Measurements from ENCODE around the gene DDIAS. TPM values are rescaled to one million over a fixed set of nuclear protein-coding genes. Genes with fewer than 3 reads are reported as not detected.

DDIAS gene
- total and polyA plus RNA-seq, 9 of the 15 experiments (the other 6 are each of a cell fraction or from before 2014, with no cell fraction given): 9.4 to 27.2 (median 23.3) TPM

DNA sequence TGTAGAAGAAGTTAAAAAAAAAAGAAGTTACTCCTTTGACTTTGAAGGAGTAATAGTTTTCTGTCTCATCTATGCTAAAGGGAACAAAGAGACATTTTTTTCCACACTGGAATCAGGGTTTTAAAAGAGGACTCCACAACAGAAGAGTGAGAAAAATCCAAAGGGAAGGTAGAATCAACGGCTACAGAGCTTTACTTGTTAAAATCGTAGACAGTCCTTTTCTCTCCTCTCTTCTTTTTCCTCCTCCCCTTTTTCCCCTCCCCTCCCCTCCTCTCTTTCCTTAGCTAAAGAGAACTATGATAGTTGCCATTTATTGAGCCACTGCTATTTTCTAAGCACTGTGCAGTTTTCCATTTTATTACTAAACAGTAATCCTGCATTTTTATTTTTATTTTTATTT is 29.2 kb downstream of the DDIAS start:
- FAIRE-seq: no peak
- no peak for ATAC-seq
- intact Hi-C loops (cut with micrococcal nuclease): no loop called here
- H3K36me3 ChIP-seq (ENCODE audit: control insufficient read depth, insufficient read depth, low read length): peaks cover 69% of the 10 kb centered on the region
- no TSS peak for BruUV-seq (replicated peaks)
- no peak for DNase-seq (ENCODE audit: extremely low read depth in 1 of 4, low spot score in 3 of 4)
- H3K4me1 ChIP-seq (replicated peaks in 1 of 2; ENCODE audit: control insufficient read depth in 2 of 2, insufficient read depth in 2 of 2, low read length in 2 of 2): peaks cover 0 to 9% of the 10 kb centered on the region in 2 experiments; a peak in 2 of 5 replicates
- H3K9me1 ChIP-seq (ENCODE audit: control insufficient read depth, insufficient read depth, low read length): no peaks in the 10 kb centered on the region
- POLR2A ChIA-PET: interaction anchor here (1.1 kb wide), 1 partner anchor 286 kb away, joined by 3 read pairs; no protein-coding TSS in a partner anchor
- no peak overlapping the region for H3K27ac ChIP-seq (ENCODE audit: extremely low read depth, low read depth, low read length)
- H3K9ac ChIP-seq (ENCODE audit: insufficient read depth in 1 of 2, low read depth in 2 of 2, low read length in 2 of 2): no peak overlapping the region
- in situ Hi-C loops (cut with MboI): no loop called here
- 73% methylated on average over 2 of the region's 2 CpGs for WGBS (ENCODE audit: insufficient coverage, low coverage, missing lambda C conversion rate)
- CTCF ChIA-PET (ENCODE audit: low intra/inter-chr PET ratio): no interaction called here
- H2AFZ ChIP-seq (ENCODE audit: low read depth, low read length): no peak overlapping the region
- no peaks in the 10 kb centered on the region for H4K20me1 ChIP-seq (replicated peaks; ENCODE audit: control insufficient read depth, insufficient read depth, low read length)
- TF ChIP-seq, protein P1, sequence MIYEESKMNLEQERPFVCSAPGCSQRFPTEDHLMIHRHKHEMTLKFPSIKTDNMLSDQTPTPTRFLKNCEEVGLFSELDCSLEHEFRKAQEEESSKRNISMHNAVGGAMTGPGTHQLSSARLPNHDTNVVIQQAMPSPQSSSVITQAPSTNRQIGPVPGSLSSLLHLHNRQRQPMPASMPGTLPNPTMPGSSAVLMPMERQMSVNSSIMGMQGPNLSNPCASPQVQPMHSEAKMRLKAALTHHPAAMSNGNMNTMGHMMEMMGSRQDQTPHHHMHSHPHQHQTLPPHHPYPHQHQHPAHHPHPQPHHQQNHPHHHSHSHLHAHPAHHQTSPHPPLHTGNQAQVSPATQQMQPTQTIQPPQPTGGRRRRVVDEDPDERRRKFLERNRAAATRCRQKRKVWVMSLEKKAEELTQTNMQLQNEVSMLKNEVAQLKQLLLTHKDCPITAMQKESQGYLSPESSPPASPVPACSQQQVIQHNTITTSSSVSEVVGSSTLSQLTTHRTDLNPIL (CRISPR knock-in tag; IDR thresholded peaks at IDR 0.05): no peak
- no peak for TF ChIP-seq TCF3 (CRISPR knock-in tag; IDR thresholded peaks at IDR 0.05)
- peak; percentile 74 for TF ChIP-seq HNRNPK (IDR thresholded peaks at IDR 0.05; ENCODE audit: low read depth, low read length, poor library complexity, severe bottlenecking)
- no peak overlapping the region for H3K4me2 ChIP-seq (ENCODE audit: insufficient read depth, low read length)
- no peaks in the 10 kb centered on the region for H3K9me3 ChIP-seq (replicated peaks; ENCODE audit: control insufficient read depth, insufficient read depth, low read depth, low read length)
- no peaks in the 10 kb centered on the region for H3K27me3 ChIP-seq (ENCODE audit: control insufficient read depth in 2 of 2, insufficient read depth in 2 of 2, low read length in 2 of 2)
- H3K79me2 ChIP-seq (ENCODE audit: control insufficient read depth, insufficient read depth, low read length): no peaks in the 10 kb centered on the region
- H3K4me3 ChIP-seq: no peak overlapping the region

DNA sequence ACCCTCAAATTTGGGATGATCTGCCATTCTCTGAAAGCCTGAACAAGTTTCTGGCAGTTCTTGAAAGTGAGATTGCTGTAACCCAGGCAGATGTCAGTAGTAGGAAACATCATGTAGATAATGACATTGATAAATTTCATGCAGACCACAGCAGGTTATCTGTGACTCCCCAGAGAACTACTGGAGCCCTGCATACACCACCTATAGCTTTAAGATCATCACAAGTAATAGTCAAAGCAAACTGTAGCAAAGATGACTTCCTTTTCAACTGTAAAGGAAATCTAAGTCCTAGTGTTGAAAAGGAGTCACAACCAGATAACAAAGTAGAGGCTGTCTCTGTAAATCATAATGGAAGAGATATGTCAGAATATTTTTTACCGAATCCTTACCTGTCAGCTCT is 31.0 kb downstream of the DDIAS start:
- FAIRE-seq (peak; percentile 60), ATAC-seq (no peak), DNase-seq (ENCODE audit: extremely low read depth in 1 of 4, low spot score in 3 of 4) (peak in 2 of 4 experiments; percentile 7 to 17)
- no peaks in the 10 kb centered on the region for H3K27me3 ChIP-seq (ENCODE audit: control insufficient read depth in 2 of 2, insufficient read depth in 2 of 2, low read length in 2 of 2)
- H3K36me3 ChIP-seq (ENCODE audit: control insufficient read depth, insufficient read depth, low read length): peaks cover 64% of the 10 kb centered on the region
- no peaks in the 10 kb centered on the region for H3K79me2 ChIP-seq (ENCODE audit: control insufficient read depth, insufficient read depth, low read length)
- ChIA-PET POLR2A (no interaction called here), CTCF (ENCODE audit: low intra/inter-chr PET ratio) (no interaction called here)
- no peak overlapping the region for H3K27ac ChIP-seq (ENCODE audit: extremely low read depth, low read depth, low read length)
- no peaks in the 10 kb centered on the region for H3K9me1 ChIP-seq (ENCODE audit: control insufficient read depth, insufficient read depth, low read length)
- no peak overlapping the region for H3K4me3 ChIP-seq
- no peak overlapping the region for H2AFZ ChIP-seq (ENCODE audit: low read depth, low read length)
- H4K20me1 ChIP-seq (replicated peaks; ENCODE audit: control insufficient read depth, insufficient read depth, low read length): no peaks in the 10 kb centered on the region
- 53% methylated on average over 1 of the region's 1 CpG for WGBS (ENCODE audit: insufficient coverage, low coverage, missing lambda C conversion rate)
- no peaks in the 10 kb centered on the region for H3K9me3 ChIP-seq (replicated peaks; ENCODE audit: control insufficient read depth, insufficient read depth, low read depth, low read length)
- BruUV-seq (replicated peaks): no TSS peak
- peaks cover 0 to 9% of the 10 kb centered on the region in 2 experiments; a peak in 2 of 5 replicates for H3K4me1 ChIP-seq (replicated peaks in 1 of 2; ENCODE audit: control insufficient read depth in 2 of 2, insufficient read depth in 2 of 2, low read length in 2 of 2)
- intact Hi-C loops (cut with micrococcal nuclease) (no loop called here), in situ Hi-C loops (cut with MboI) (no loop called here)
- no peak overlapping the region for H3K4me2 ChIP-seq (ENCODE audit: insufficient read depth, low read length)
- no peak overlapping the region for H3K9ac ChIP-seq (ENCODE audit: insufficient read depth in 1 of 2, low read depth in 2 of 2, low read length in 2 of 2)
- TF ChIP-seq, protein P2, sequence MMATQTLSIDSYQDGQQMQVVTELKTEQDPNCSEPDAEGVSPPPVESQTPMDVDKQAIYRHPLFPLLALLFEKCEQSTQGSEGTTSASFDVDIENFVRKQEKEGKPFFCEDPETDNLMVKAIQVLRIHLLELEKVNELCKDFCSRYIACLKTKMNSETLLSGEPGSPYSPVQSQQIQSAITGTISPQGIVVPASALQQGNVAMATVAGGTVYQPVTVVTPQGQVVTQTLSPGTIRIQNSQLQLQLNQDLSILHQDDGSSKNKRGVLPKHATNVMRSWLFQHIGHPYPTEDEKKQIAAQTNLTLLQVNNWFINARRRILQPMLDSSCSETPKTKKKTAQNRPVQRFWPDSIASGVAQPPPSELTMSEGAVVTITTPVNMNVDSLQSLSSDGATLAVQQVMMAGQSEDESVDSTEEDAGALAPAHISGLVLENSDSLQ (IDR thresholded peaks at IDR 0.05): peak; percentile 35; the same call in 1 of the 2 replicates
- TF ChIP-seq BCL6 (CRISPR knock-in tag; IDR thresholded peaks at IDR 0.05) (no peak), POLR2H (tag; IDR thresholded peaks at IDR 0.05; ENCODE audit: low read depth) (no peak), TEAD4 (IDR thresholded peaks at IDR 0.05; ENCODE audit: low read length) (0 out of 2 replicates have a peak, but pooled peaks have one; percentile 43), TEAD4 (CRISPR knock-in tag; IDR thresholded peaks at IDR 0.05; ENCODE audit: borderline replicate concordance) (no peak), CBX5 (IDR thresholded peaks at IDR 0.05; ENCODE audit: borderline replicate concordance, low read depth) (no peak), EZH2 (IDR thresholded peaks at IDR 0.05; ENCODE audit: borderline replicate concordance, low read depth, low read length) (no peak)
- TF ChIP-seq, protein P3, sequence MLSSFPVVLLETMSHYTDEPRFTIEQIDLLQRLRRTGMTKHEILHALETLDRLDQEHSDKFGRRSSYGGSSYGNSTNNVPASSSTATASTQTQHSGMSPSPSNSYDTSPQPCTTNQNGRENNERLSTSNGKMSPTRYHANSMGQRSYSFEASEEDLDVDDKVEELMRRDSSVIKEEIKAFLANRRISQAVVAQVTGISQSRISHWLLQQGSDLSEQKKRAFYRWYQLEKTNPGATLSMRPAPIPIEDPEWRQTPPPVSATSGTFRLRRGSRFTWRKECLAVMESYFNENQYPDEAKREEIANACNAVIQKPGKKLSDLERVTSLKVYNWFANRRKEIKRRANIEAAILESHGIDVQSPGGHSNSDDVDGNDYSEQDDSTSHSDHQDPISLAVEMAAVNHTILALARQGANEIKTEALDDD (IDR thresholded peaks at IDR 0.05): peak; percentile 57
- TF ChIP-seq, protein P4, sequence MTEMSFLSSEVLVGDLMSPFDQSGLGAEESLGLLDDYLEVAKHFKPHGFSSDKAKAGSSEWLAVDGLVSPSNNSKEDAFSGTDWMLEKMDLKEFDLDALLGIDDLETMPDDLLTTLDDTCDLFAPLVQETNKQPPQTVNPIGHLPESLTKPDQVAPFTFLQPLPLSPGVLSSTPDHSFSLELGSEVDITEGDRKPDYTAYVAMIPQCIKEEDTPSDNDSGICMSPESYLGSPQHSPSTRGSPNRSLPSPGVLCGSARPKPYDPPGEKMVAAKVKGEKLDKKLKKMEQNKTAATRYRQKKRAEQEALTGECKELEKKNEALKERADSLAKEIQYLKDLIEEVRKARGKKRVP (CRISPR knock-in tag; IDR thresholded peaks at IDR 0.05): no peak
